Body of pancreas (tissue), 4 donors: ENCODE data around the gene STAT1. TPM values are rescaled to one million over a fixed set of nuclear protein-coding genes. Genes with fewer than 3 reads are reported as not detected.
A peak's percentile ranks its signal among the peaks of the same experiment; 100 is the strongest.

ENCODE experiments used
- ATAC-seq: fragments of 150-250 bp; one replicate; pipeline ENCODE4 v1.9.1; 2016
- DNase-seq, 4 donors: peaks; one replicate each; pipeline ENCODE4 v3.0.0-alpha.2; 2019
- H3K27ac ChIP-seq, 4 donors: fragments of 200-600 bp; sonication (generic); 1 replicate in 3 of 4; 2 replicates in 1 of 4; pipeline versions ENCODE4 v1.5.1 to v1.6.1; 2016 to 2019; ENCODE audit warnings: mild to moderate bottlenecking in 1 of 4, mixed read lengths in 1 of 4, moderate library complexity in 1 of 4
- H3K27me3 ChIP-seq, 2 donors: fragments of 200-600 bp; sonication (generic); one replicate each; pipeline ENCODE4 v1.6.0; 2016; ENCODE audit warnings: mild to moderate bottlenecking in 1 of 2
- H3K36me3 ChIP-seq, 2 donors: fragments of 200-600 bp; sonication (generic); replicated peaks in 1 of 2; 2 replicates each; pipeline ENCODE4 v1.5.1; 2016; ENCODE audit warnings: low read depth in 2 of 2; ENCODE audit not compliant: insufficient read depth in 1 of 2
- H3K4me1 ChIP-seq: fragments of 200-600 bp; sonication (generic); one replicate; pipeline ENCODE4 v1.6.0; 2016
- H3K4me3 ChIP-seq, 2 donors: fragments of 200-600 bp; sonication (generic); 1 replicate in 1 of 2; 2 replicates in 1 of 2; pipeline ENCODE4 v1.5.1; 2016 to 2019
- H3K9me3 ChIP-seq, 3 donors: fragments of 200-600 bp; sonication (generic); 1 replicate in 2 of 3; 2 replicates in 1 of 3; pipeline ENCODE4 v1.5.1; 2016
- CTCF ChIP-seq, 7 experiments: fragments of 450-650 bp in 4 of 7; fragments of 200-600 bp in 3 of 7; sonication (generic) in 3 of 7; IDR thresholded peaks; one replicate each; pipeline ENCODE4 v1.5.1; 2016 to 2019; ENCODE audit warnings: antibody characterized with exemption in 7 of 7
- POLR2A ChIP-seq, 3 donors: fragments of 450-650 bp; IDR thresholded peaks; one replicate each; pipeline ENCODE4 v1.6.1; 2016; ENCODE audit warnings: antibody characterized with exemption in 3 of 3, mild to moderate bottlenecking in 2 of 3
- WGBS, 2 donors: methylation state at CpG; one replicate each; pipeline ENCODE4 v1.1.5; 2017; 5-methylcytosine and 5-hydroxymethylcytosine counted together
- intact Hi-C: fragments of 100-400 bp; cut with DNase I; formaldehyde crosslinking; loops from one replicate; pipeline ENCODE4 v1.15.1; 2023
- total RNA-seq, 2 donors: library from RNA; depleted of rRNA; stranded (reverse); fragments of >200 nt; gene quantifications; one replicate each; pipeline ENCODE4 v1.1.0, GENCODE V29; 2016

STAT1 gene
- total RNA-seq, 2 donors from 2014 or later: 30.1 to 56.4 TPM

DNA sequence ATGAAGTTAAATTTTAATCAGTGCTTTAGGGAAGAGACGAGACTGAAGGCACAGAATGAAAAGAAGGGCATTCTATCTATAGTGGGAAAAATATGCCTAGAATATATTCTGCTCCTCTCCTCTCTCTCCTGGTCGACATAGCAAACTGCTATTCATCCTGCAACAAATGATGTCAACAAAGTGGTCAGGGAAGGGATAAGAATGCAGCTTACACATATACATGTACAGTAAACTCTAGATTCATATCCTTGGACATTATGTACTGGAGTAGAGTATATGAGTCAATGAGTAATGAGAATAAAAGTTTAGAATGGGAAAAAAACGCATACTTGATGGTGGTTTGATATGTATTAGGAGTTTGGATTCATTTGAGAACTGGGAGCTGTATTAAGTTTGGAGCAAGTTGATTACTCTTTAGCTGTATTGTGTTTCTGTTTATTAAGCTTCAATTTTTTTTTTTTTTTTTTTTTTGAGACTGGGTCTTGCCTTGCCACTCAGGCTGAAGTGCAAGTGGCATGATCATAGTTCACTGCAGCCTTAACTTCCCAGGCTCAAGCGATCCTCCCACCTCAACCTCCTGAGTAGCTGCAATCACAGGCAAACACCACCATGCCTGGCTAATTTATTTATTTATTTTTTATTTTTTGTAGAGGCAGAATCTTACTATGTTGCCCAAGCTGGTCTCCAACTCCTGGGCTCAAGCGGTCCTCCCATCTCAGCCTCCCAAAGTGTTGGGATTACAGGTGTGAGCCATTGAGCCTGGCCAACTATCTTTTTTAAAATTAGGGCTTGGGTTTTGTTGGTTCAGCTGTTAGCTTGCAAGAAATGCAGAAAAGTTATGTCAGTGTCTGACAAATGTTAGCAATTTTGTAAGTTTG lies 53.8 kb downstream of the STAT1 start:
- no peak for DNase-seq
- no peaks in the 10 kb centered on the region for H3K9me3 ChIP-seq
- ATAC-seq: no peak
- no peak for TF ChIP-seq POLR2A (IDR thresholded peaks at IDR 0.05)
- no peak for TF ChIP-seq CTCF (IDR thresholded peaks at IDR 0.05)
- 59 to 66% methylated on average over 5 of the region's 5 CpGs for WGBS, 2 donors
- peaks cover 33% of the 10 kb centered on the region for H3K4me1 ChIP-seq
- no peaks in the 10 kb centered on the region for H3K27me3 ChIP-seq
- no peak overlapping the region for H3K27ac ChIP-seq
- intact Hi-C loops: no loop called here
- no peak overlapping the region for H3K4me3 ChIP-seq
- no peaks in the 10 kb centered on the region for H3K36me3 ChIP-seq

DNA sequence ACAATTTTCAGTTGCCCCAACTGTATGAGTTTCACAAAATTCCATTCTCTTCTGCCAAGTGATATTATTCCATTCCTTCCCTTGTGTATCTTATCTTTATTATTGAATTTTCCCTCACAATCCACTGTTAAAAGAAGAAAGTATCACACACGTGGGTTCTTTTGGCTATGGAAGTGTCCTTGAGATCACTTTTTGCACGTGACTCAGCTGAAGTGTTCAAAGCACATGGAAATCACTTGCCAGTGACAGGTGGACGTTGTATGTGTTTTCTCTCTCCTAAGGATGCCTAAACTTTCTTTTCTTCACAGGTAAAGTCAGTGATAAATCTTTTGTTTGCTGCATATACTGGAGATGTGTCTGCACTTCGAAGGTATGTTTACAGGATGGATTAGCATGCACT lies 60.7 kb downstream of the STAT1 start:
- no peak overlapping the region for H3K4me3 ChIP-seq
- intact Hi-C loops: no loop called here
- H3K4me1 ChIP-seq: peaks cover 44% of the 10 kb centered on the region
- no peaks in the 10 kb centered on the region for H3K36me3 ChIP-seq
- WGBS, 2 donors: 20 to 21% methylated on average over 4 of the region's 4 CpGs
- ATAC-seq (peak; percentile 65), DNase-seq (peak in 2 of 4 donors; percentile 27 to 44)
- TF ChIP-seq POLR2A (IDR thresholded peaks at IDR 0.05): no peak
- no peak for TF ChIP-seq CTCF (IDR thresholded peaks at IDR 0.05)
- no peaks in the 10 kb centered on the region for H3K9me3 ChIP-seq
- no peaks in the 10 kb centered on the region for H3K27me3 ChIP-seq
- H3K27ac ChIP-seq: peak overlapping the region in 3 of 4 donors; percentile 10 to 65 (median 42)

DNA sequence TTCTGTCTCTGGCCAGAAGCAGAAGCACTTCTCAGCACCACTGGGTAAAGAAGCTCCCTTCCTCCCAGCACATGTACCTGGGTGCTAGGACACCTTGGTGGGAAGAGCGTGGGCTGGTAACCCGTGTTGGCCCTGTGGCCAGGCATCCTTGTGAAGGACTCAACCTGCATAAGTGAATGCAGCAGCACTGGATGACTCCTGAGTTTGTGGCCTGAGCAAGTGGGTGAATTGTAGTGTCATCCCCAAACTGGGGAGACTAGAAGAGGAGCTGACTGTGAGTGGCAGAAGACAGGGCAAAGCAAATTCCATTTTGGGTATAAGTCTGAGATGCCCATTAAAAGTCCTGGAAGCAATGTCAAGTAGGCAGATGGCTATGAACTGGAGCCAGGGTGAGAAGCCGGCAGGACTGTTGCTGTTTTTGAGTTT lies 63.4 kb downstream of the STAT1 start:
- no peaks in the 10 kb centered on the region for H3K36me3 ChIP-seq
- peak overlapping the region in 1 of 4 donors; percentile 5 for H3K27ac ChIP-seq
- intact Hi-C loops: no loop called here
- no peak overlapping the region for H3K4me3 ChIP-seq
- ATAC-seq (no peak), DNase-seq (no peak)
- no peaks in the 10 kb centered on the region for H3K27me3 ChIP-seq
- no peaks in the 10 kb centered on the region for H3K9me3 ChIP-seq
- 76 to 82% methylated on average over 3 of the region's 3 CpGs for WGBS, 2 donors
- H3K4me1 ChIP-seq: peaks cover 70% of the 10 kb centered on the region
- no peak for TF ChIP-seq CTCF (IDR thresholded peaks at IDR 0.05)
- no peak for TF ChIP-seq POLR2A (IDR thresholded peaks at IDR 0.05)

GRCh38 chr2:190948671-190949070 lies 65.3 kb downstream of the STAT1 start:
- DNase-seq (peak in 3 of 4 donors; percentile 21 to 48 (median 42)), ATAC-seq (peak; percentile 43)
- Histone ChIP-seq H3K4me3 (no peak overlapping the region), H3K9me3 (no peaks in the 10 kb centered on the region), H3K27me3 (no peaks in the 10 kb centered on the region), H3K27ac (peak overlapping the region; percentile 12 to 91 (median 80)), H3K4me1 (peaks cover 59% of the 10 kb centered on the region), H3K36me3 (no peaks in the 10 kb centered on the region)
- WGBS, 2 donors: 22 to 24% methylated on average over 2 of the region's 2 CpGs
- intact Hi-C loops: no loop called here
- TF ChIP-seq POLR2A (IDR thresholded peaks at IDR 0.05) (peak in 1 of 3 donors; percentile 8), CTCF (IDR thresholded peaks at IDR 0.05) (no peak)
